Mucosa of descending colon (tissue), 3 donors: ENCODE results near the gene RASSF5. TPM values are rescaled to one million over a fixed set of nuclear protein-coding genes. Genes with fewer than 3 reads are reported as not detected.

Experiments used
- ATAC-seq: fragments of 200-7000 bp; cut with Tn5 transposase; one replicate; pipeline ENCODE4 v1.9.1; 2020; ENCODE audit warnings: mild to moderate bottlenecking, moderate library complexity
- DNase-seq, 3 donors: peaks; one replicate each; pipeline ENCODE4 v3.0.0-alpha.2; 2020
- H3K36me3 ChIP-seq: fragments of 200-600 bp; one replicate; pipeline ENCODE4 v1.8.0; 2021; ENCODE audit warnings: low read depth, mild to moderate bottlenecking
- H3K4me1 ChIP-seq: fragments of 200-600 bp; one replicate; pipeline ENCODE4 v1.8.0; 2021; ENCODE audit warnings: low read depth, mild to moderate bottlenecking
- H3K4me3 ChIP-seq: fragments of 200-600 bp; one replicate; pipeline ENCODE4 v1.8.0; 2021; ENCODE audit warnings: mild to moderate bottlenecking
- H3K9me3 ChIP-seq: fragments of 200-600 bp; one replicate; pipeline ENCODE4 v1.8.0; 2021; ENCODE audit warnings: mild to moderate bottlenecking
- CTCF ChIP-seq: fragments of 200-600 bp; IDR thresholded peaks from one replicate; pipeline ENCODE4 v1.8.0; 2022; ENCODE audit warnings: antibody characterized with exemption, mild to moderate bottlenecking
- intact Hi-C, 2 donors: fragments of 100-400 bp; cut with DNase I in 1 of 2; cut with micrococcal nuclease in 1 of 2; formaldehyde crosslinking; loops; one replicate each; pipeline versions ENCODE4 v1.11.0 to v1.11.1; 2022; cut with DNase I, micrococcal nuclease
- total RNA-seq, 3 donors: library from RNA; stranded (reverse); fragmentation: NEBNext Ultra II Directional in 2 of 3; extraction: Animal tissue kit (Norgen Biotek cat#: 25700) in 2 of 3; gene quantifications; one replicate each; pipeline versions ENCODE4 v1.2.1 to v1.2.4, GENCODE V29; 2021 to 2023
- donor health status: DM: no; HTN: no; CAD: no; lungs with moderate emphysema.
- donor health status: DM: no; HTN: no; CAD: no.
- donor health status: DM: no; HTN: yes; CAD: no.

The RASSF5 gene
- total RNA-seq, 3 donors from 2014 or later = 5.3 to 7.6 (median 5.8) TPM

DNA sequence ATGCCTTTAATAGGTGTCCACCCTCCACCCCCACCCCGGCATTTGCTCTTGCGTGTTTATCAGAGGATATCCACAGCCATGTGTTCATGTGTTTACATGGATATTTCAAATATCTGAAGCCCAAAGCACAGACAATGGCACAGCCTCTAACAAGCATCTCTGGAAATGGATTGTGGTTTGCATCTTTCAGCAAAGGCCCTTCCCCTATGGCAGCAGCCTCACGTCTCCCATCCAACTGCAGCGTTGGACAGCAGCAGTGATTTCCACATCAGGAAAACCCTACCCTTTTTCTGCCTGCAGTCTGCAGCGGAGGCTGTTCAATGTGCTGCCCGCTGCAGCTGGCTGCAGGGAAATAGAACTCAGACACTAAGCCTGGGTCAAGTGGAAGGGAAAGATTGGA, 1.6 kb downstream of the RASSF5 start:
- H3K9me3 ChIP-seq = no peaks in the 10 kb centered on the region
- no peaks in the 10 kb centered on the region for H3K36me3 ChIP-seq
- no peak overlapping the region for H3K4me3 ChIP-seq
- TF ChIP-seq CTCF = no peak
- DNase-seq = no peak
- intact Hi-C loops = no loop called here
- peaks cover 8% of the 10 kb centered on the region for H3K4me1 ChIP-seq
- no peak for ATAC-seq

DNA sequence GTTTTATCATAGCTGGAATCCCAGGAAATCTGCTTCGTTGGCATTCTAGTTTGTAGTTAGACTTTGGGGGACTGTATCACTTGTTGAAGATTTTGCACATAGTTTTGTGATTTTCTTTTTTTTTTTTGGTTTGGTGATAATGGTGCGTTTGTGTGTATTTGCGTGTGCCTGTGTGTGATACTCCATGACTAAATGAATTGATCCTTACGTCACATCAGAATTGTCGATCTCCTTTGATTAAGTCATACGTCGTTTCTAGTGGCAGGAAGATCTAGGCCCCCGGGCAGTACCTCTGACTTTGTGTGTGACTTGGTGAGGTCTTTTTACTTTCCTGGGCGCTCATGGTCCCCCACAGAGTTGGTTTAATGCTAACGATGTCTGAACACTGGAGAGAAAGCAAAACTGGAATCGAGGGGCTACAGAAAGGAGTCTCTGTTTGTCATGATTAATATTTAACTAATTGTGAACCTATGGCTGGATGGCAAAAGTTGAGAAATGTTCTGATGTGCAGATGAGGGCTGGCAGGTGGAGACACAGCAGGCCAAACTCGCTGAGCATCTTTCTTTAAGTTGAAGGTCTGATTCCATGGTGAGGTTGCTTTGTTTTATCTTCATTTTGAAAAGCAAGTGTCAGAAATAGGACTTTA, 2.4 kb downstream of the RASSF5 start:
- ATAC-seq (no peak), DNase-seq (no peak)
- no peak for TF ChIP-seq CTCF
- intact Hi-C loops = no loop called here
- Histone ChIP-seq H3K36me3 (no peaks in the 10 kb centered on the region), H3K4me3 (no peak overlapping the region), H3K4me1 (peaks cover 8% of the 10 kb centered on the region), H3K9me3 (no peaks in the 10 kb centered on the region)

GRCh38 chr1:206510371-206510770, 3.0 kb downstream of the RASSF5 start:
- H3K4me3 ChIP-seq = no peak overlapping the region
- H3K9me3 ChIP-seq = no peaks in the 10 kb centered on the region
- ATAC-seq = no peak
- H3K4me1 ChIP-seq = peaks cover 8% of the 10 kb centered on the region
- TF ChIP-seq CTCF = no peak
- no peaks in the 10 kb centered on the region for H3K36me3 ChIP-seq
- peak in 1 of 3 donors; percentile 6 for DNase-seq
- intact Hi-C loops = no loop called here

- Histone ChIP-seq H3K9me3 (no peaks in the 10 kb centered on the region), H3K4me1 (peaks cover 8% of the 10 kb centered on the region), H3K4me3 (no peak overlapping the region), H3K36me3 (no peaks in the 10 kb centered on the region)
- peak in 1 of 3 donors; percentile 12 for DNase-seq
- intact Hi-C loops = no loop called here
- TF ChIP-seq CTCF = no peak
- no peak for ATAC-seq
Observed at GRCh38 chr1:206511362-206512057, 4.2 kb downstream of the RASSF5 start.

- Histone ChIP-seq H3K9me3 (no peaks in the 10 kb centered on the region), H3K4me3 (no peak overlapping the region), H3K4me1 (peaks cover 8% of the 10 kb centered on the region), H3K36me3 (no peaks in the 10 kb centered on the region)
- DNase-seq = peak in 1 of 3 donors; percentile 17
- no peak for ATAC-seq
- no peak for TF ChIP-seq CTCF
- intact Hi-C loops = no loop called here
Observed at GRCh38 chr1:206512058-206512850, 4.9 kb downstream of the RASSF5 start.
